Endodermal cell (in vitro differentiated cells): ENCODE results near the gene AEBP1. TPM values are rescaled to one million over a fixed set of nuclear protein-coding genes. Genes with fewer than 3 reads are reported as not detected.

ENCODE experiments used
- DNase-seq: peaks from one replicate; pipeline ENCODE4 v3.0.0-alpha.2; 2017
- H3K27ac ChIP-seq: 2 replicates; pipeline ENCODE4 v1.5.1; 2013; ENCODE audit warnings: mild to moderate bottlenecking, low read depth, low read length, moderate library complexity
- H3K27me3 ChIP-seq: 2 replicates; pipeline ENCODE4 v1.6.1; 2013; ENCODE audit warnings: mild to moderate bottlenecking, low read length, moderate library complexity; ENCODE audit not compliant: insufficient read depth, control insufficient read depth, poor library complexity, severe bottlenecking
- H3K36me3 ChIP-seq: 2 replicates; pipeline ENCODE4 v1.7.0; 2013; ENCODE audit warnings: mild to moderate bottlenecking, low read length, moderate library complexity; ENCODE audit not compliant: control insufficient read depth, insufficient read depth
- H3K4me1 ChIP-seq: one replicate; pipeline ENCODE4 v1.7.0; 2013; ENCODE audit warnings: low read length; ENCODE audit not compliant: control insufficient read depth, insufficient read depth
- H3K4me3 ChIP-seq: 2 replicates; pipeline ENCODE4 v1.5.1; 2013; ENCODE audit warnings: mild to moderate bottlenecking, low read length, moderate library complexity
- H3K9ac ChIP-seq: 2 replicates; pipeline ENCODE4 v1.6.1; 2013; ENCODE audit warnings: mild to moderate bottlenecking, low read length, moderate library complexity; ENCODE audit not compliant: poor library complexity, severe bottlenecking; ENCODE audit errors: extremely low read depth
- H3K9me3 ChIP-seq: 2 replicates; pipeline ENCODE4 v1.6.1; 2013; ENCODE audit warnings: mild to moderate bottlenecking, low read length, moderate library complexity; ENCODE audit not compliant: control insufficient read depth
- H3K27ac Mint-ChIP-seq: 2 replicates; pipeline ENCODE4 v1.8.0; 2020; ENCODE audit warnings: mixed read lengths
- H3K27me3 Mint-ChIP-seq: 2 replicates; pipeline ENCODE4 v1.8.0; 2021; ENCODE audit warnings: mild to moderate bottlenecking, mixed read lengths; ENCODE audit not compliant: insufficient read depth
- H3K36me3 Mint-ChIP-seq: 2 replicates; pipeline ENCODE4 v1.8.0; 2020; ENCODE audit warnings: low read depth, mixed read lengths
- H3K4me1 Mint-ChIP-seq: 2 replicates; pipeline ENCODE4 v1.8.0; 2020; ENCODE audit warnings: mixed read lengths
- H3K4me3 Mint-ChIP-seq: 2 replicates; pipeline ENCODE4 v1.8.0; 2020; ENCODE audit warnings: mild to moderate bottlenecking, moderate library complexity, mixed read lengths
- H3K9me3 Mint-ChIP-seq: 2 replicates; pipeline ENCODE4 v1.8.0; 2020; ENCODE audit warnings: mild to moderate bottlenecking, mixed read lengths
- WGBS, 2 experiments: methylation state at CpG; one replicate each; pipeline versions ENCODE4 v1.1.5 to v1.1.7; 2013; ENCODE audit warnings: missing lambda C conversion rate in 2 of 2, mixed read lengths in 1 of 2; ENCODE audit not compliant: insufficient coverage in 1 of 2, insufficient read length in 1 of 2; 5-methylcytosine and 5-hydroxymethylcytosine counted together
- total RNA-seq, 2 donors: library from RNA; stranded (reverse); fragmentation: NEBNext Ultra II Directional in 1 of 2; extraction: Animal tissue kit (Norgen Biotek cat#: 25700) in 1 of 2; gene quantifications; 2 replicates in 1 of 2; 3 replicates in 1 of 2; pipeline ENCODE4 v1.2.1, GENCODE V29; 2021
- TF ChIP-seq, protein P1 (sequence below): fragments of 200-600 bp; sonication (generic); conservative IDR thresholded peaks from 2 replicates; pipeline ENCODE4 v1.5.0; 2021; ENCODE audit warnings: antibody characterized with exemption, mild to moderate bottlenecking

Gene AEBP1
- total RNA-seq, 2 donors from 2014 or later = 55.2 to 65.8 TPM

DNA sequence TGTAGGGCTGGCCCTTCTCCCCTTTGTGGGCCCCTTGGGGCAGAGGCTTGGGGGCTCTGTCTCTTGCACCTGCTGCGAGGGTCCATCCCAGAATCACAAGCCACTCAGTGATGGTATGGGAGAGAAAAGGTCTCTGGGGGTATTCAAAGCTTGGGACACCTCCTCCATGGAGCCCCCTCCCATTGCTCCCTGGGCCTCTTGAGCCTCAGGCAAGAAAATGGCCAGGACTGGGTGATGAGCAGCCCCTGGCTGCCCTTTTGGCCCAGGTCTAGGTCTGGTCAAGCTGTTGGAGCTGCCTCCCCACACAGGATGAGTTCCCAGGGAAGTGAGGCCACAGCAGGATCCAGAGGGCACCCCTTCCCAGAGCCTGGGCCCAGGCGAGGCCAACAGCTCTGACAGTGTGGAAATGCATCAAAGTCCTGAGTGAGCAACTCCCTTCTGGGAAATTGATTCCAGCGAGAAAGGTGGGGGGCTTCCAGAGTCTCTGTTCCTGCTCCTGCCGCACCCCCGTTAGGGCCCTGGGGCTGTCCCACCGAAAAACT lies 40.4 kb downstream of the AEBP1 start:
- Histone ChIP-seq H3K36me3 (no peaks in the 10 kb centered on the region), H3K4me3 (no peak overlapping the region), H3K9me3 (no peaks in the 10 kb centered on the region), H3K4me1 (peaks cover 20% of the 10 kb centered on the region), H3K27me3 (peaks cover 25% of the 10 kb centered on the region), H3K27ac (no peak overlapping the region), H3K9ac (no peak overlapping the region)
- Mint-ChIP-seq H3K27me3 (peaks cover 40% of the 10 kb centered on the region), H3K36me3 (no peaks in the 10 kb centered on the region), H3K4me3 (no peak overlapping the region), H3K27ac (no peak overlapping the region), H3K4me1 (peaks cover 22% of the 10 kb centered on the region), H3K9me3 (peaks cover 2% of the 10 kb centered on the region)
- 96 to 98% methylated on average over 5 to 6 of the region's 6 CpGs for WGBS, 2 experiments
- TF ChIP-seq, protein P1, sequence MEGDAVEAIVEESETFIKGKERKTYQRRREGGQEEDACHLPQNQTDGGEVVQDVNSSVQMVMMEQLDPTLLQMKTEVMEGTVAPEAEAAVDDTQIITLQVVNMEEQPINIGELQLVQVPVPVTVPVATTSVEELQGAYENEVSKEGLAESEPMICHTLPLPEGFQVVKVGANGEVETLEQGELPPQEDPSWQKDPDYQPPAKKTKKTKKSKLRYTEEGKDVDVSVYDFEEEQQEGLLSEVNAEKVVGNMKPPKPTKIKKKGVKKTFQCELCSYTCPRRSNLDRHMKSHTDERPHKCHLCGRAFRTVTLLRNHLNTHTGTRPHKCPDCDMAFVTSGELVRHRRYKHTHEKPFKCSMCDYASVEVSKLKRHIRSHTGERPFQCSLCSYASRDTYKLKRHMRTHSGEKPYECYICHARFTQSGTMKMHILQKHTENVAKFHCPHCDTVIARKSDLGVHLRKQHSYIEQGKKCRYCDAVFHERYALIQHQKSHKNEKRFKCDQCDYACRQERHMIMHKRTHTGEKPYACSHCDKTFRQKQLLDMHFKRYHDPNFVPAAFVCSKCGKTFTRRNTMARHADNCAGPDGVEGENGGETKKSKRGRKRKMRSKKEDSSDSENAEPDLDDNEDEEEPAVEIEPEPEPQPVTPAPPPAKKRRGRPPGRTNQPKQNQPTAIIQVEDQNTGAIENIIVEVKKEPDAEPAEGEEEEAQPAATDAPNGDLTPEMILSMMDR = no peak
- no peak for DNase-seq

DNA sequence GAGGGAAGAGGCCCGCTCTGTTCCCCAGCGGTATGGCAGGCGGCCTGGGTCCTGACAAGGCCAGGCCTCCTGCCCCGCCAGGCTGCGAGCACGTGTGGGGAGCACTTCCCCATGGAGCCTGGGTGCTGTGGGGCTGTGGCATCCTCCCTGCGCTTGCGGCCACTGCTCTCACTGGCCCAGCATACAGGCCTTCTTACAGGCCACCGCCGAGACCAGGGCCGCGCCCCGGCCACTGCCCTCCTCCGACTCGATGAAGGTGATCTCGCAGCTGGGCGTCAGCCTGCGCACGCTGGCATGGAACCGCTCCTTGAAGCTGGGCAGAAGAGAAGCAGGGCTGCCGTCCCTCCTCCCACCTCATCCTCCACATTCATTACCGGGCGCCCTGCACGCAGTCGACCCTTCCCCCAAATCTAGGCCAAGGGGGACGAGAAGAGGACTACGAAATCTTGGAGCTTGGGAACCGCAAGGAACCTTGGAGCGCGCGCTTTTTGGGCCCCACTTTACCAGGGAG lies 40.9 kb downstream of the AEBP1 start:
- no peak for DNase-seq
- Mint-ChIP-seq H3K27ac (no peak overlapping the region), H3K27me3 (peaks cover 36% of the 10 kb centered on the region), H3K9me3 (peaks cover 2% of the 10 kb centered on the region), H3K4me1 (peaks cover 22% of the 10 kb centered on the region), H3K36me3 (no peaks in the 10 kb centered on the region), H3K4me3 (peak overlapping the region; percentile 44)
- H3K27ac ChIP-seq = no peak overlapping the region
- peaks cover 20% of the 10 kb centered on the region for H3K4me1 ChIP-seq
- no peaks in the 10 kb centered on the region for H3K9me3 ChIP-seq
- TF ChIP-seq, protein P1 = no peak
- H3K27me3 ChIP-seq = peaks cover 25% of the 10 kb centered on the region
- no peak overlapping the region for H3K4me3 ChIP-seq
- 90 to 91% methylated on average over 17 to 31 of the region's 31 CpGs for WGBS, 2 experiments
- H3K9ac ChIP-seq = no peak overlapping the region
- H3K36me3 ChIP-seq = no peaks in the 10 kb centered on the region

DNA sequence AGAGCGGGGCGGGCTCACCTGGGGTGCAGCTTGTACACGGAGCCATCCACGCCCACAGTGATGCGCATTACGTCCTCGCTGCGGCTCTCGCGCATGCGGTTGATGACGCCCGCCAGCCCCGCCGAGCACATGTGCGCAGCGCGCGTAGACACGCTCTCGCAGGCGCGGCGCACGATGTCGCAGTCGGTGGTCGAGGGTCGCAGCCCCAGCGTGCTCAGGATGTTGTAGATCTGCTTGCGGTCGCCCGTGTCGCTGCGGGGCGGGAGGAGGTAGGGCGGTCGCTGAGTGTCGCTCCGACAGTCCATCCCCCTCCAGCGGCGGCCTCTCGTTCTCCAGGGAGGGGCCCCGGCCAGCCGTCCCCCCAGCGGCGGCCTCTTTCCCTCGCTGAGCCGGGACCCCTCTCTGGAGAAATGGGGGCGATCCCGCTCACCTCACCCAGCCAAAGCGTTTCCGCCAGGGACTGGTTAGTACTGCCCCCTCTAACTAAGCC lies 41.4 kb downstream of the AEBP1 start:
- Histone ChIP-seq H3K4me1 (peaks cover 20% of the 10 kb centered on the region), H3K9me3 (no peaks in the 10 kb centered on the region), H3K4me3 (no peak overlapping the region), H3K27ac (no peak overlapping the region), H3K36me3 (no peaks in the 10 kb centered on the region), H3K27me3 (peaks cover 25% of the 10 kb centered on the region), H3K9ac (no peak overlapping the region)
- Mint-ChIP-seq H3K27me3 (peaks cover 35% of the 10 kb centered on the region), H3K36me3 (no peaks in the 10 kb centered on the region), H3K27ac (no peak overlapping the region), H3K9me3 (peaks cover 2% of the 10 kb centered on the region), H3K4me1 (peaks cover 22% of the 10 kb centered on the region), H3K4me3 (peak overlapping the region; percentile 44)
- DNase-seq = peak; percentile 68
- TF ChIP-seq, protein P1 = no peak
- WGBS, 2 experiments = 34 to 57% methylated on average over 21 to 53 of the region's 53 CpGs
